ENCODE results near the gene CDK6. TPM values are rescaled to one million over a fixed set of nuclear protein-coding genes. Genes with fewer than 3 reads are reported as not detected.

CDK6 gene
- total RNA-seq, 1 experiment from 2014 or later = 34.8 TPM

- peak; percentile 28 for DNase-seq (ENCODE audit: low read depth)
- in situ Hi-C loops (cut with HindIII; ENCODE audit: low pct_unique_long_range_greater_than_20kb, low sequenced_read_pairs) = no loop called here
These were observed 268.9 kb downstream of the CDK6 start for GRCh38 chr7:92567460-92567859.

GRCh38 chr7:92563345-92563744 lies 273.0 kb downstream of the CDK6 start:
- in situ Hi-C loops (cut with HindIII; ENCODE audit: low pct_unique_long_range_greater_than_20kb, low sequenced_read_pairs) = no loop called here
- no peak for DNase-seq (ENCODE audit: low read depth)

DNA sequence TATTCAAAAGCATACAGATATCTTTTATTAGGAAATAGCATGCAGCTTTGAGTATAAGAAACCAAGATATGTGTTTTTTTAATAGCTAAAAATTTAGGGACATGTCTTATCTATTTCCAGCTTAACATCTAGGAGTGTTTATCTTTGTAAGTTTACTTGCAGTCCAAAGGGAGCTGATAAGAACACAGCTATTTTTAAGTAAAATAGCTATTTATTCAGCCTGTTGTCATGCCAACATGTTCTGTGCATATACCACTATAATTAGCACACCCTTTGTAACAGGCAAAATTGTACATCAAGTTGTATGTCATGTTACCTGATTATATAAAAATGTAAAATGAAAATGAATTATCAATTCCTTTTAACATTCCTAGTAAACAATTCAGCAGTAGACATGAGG lies 275.8 kb downstream of the CDK6 start:
- in situ Hi-C loops (cut with HindIII; ENCODE audit: low pct_unique_long_range_greater_than_20kb, low sequenced_read_pairs) = no loop called here
- no peak for DNase-seq (ENCODE audit: low read depth)

DNA sequence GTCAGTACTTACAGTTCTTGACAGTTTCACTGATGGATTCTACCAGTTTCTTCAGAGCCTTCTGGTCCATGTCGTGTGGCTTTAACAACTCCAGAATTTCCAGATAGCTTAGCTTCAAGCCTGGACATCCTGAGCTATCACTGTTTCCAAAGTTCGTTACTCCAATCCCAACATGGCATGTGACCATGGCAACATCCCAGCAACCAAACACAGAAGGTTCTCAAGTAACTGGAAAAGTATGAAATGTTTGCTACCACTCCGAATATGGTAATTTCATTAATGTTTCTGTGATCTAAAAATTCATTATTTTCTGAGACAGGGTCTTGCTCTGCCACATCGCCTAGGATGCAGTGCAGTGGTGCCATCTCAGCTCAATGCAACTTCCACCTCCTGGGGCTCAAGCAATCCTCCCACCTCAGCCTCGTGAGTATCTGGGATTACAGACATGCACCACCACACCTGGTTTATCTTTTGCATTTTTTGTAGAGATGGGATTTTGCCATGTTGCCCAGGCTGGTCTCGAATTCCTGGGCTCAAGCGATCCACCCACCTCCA lies 278.5 kb downstream of the CDK6 start:
- no peak for DNase-seq (ENCODE audit: low read depth)
- in situ Hi-C loops (cut with HindIII; ENCODE audit: low pct_unique_long_range_greater_than_20kb, low sequenced_read_pairs) = no loop called here

DNA sequence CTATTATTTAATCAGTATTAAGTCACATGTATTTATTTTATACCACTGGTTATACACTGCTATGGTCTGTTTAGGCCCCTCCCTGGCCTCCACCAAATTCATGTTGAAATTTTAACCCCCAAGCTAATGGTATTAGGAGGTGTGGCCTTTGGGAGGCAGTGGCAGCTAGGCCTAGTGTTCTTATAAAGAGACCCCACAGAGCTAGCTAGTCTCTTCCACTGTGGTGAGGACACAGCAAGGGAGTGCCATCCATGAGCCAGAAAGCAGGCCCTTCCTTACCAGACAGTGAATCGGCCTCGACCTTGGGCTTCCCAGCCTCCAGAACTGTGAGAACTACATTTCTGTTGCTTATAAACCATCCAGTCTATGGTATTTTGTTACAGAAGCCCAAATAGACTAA lies 279.1 kb downstream of the CDK6 start:
- no peak for DNase-seq (ENCODE audit: low read depth)
- in situ Hi-C loops (cut with HindIII; ENCODE audit: low pct_unique_long_range_greater_than_20kb, low sequenced_read_pairs) = no loop called here

Other genes with a start within 250 kb of the CDK6 start
- gene FAM133B, start 246.2 kb downstream of the CDK6 start, total RNA-seq (2014; rRNA removed; shearing (Covaris generic); ENCODE audit: low replicate concordance) = 6.6 and 10.4 TPM in 2 replicates

Data from Caki2 (cell line).